Stimulated activated CD8-positive, alpha-beta memory T cell treated with anti-CD3 and anti-CD28 coated beads, Interleukin-12 subunit alpha, Interleukin-12 subunit beta, amount 100 ng/mL, for 1 hour (primary cell): Measurements from ENCODE around the gene SLC2A4.
A peak's percentile ranks its signal among the peaks of the same experiment; 100 is the strongest.
"Not testable (repeated sequence)": the region's sequence is repeated elsewhere in the genome, so short reads cannot be mapped to it uniquely, and the experiment has no call there.

Experiments
- DNase-seq: peaks from one replicate; pipeline ENCODE4 v3.0.0-alpha.2; 2020; ENCODE audit warnings: low read depth

Gene SLC2A4

GRCh38 chr17:7281074-7281952 lies at the start of gene SLC2A4:
SLC2A4 (plus strand) TSS chr17:7281718; CDS start chr17:7281935, 217 bp downstream.
- DNase-seq = peak; percentile 58

- no peak for DNase-seq
Measured at GRCh38 chr17:7232114-7232513, 49.4 kb upstream of the SLC2A4 start.

GRCh38 chr17:7233701-7234082 lies 47.8 kb upstream of the SLC2A4 start:
- DNase-seq = no peak

GRCh38 chr17:7234083-7234951 lies 47.2 kb upstream of the SLC2A4 start, which contains the start of gene DVL2:
DVL2 (minus strand) TSS chr17:7234517; CDS start chr17:7234262, 255 bp downstream.
- peak; percentile 92 for DNase-seq

GRCh38 chr17:7235693-7236665 lies 45.5 kb upstream of the SLC2A4 start:
- no peak for DNase-seq

GRCh38 chr17:7236808-7237207 lies 44.7 kb upstream of the SLC2A4 start:
- DNase-seq = no peak

- no peak for DNase-seq
Measured at GRCh38 chr17:7237266-7237760, 44.2 kb upstream of the SLC2A4 start.

GRCh38 chr17:7237761-7238419 lies 43.6 kb upstream of the SLC2A4 start:
- peak; percentile 76 for DNase-seq

- no peak for DNase-seq
Measured at GRCh38 chr17:7238420-7239090, 43.0 kb upstream of the SLC2A4 start.

- peak; percentile 95 for DNase-seq
Measured at GRCh38 chr17:7239091-7240027, 42.2 kb upstream of the SLC2A4 start, which contains the start of gene PHF23. PHF23 (minus strand) TSS chr17:7239457; CDS start chr17:7239279, 178 bp downstream.

GRCh38 chr17:7240375-7240774 lies 41.1 kb upstream of the SLC2A4 start:
- no peak for DNase-seq

GRCh38 chr17:7241090-7241733 lies 40.3 kb upstream of the SLC2A4 start:
- no peak for DNase-seq

- peak; percentile 91 for DNase-seq
Measured at GRCh38 chr17:7241783-7242716, 39.5 kb upstream of the SLC2A4 start, which contains the start of gene GABARAP. GABARAP (minus strand) TSS chr17:7242449; CDS start chr17:7242330, 119 bp downstream.

GRCh38 chr17:7242717-7243452 lies 38.6 kb upstream of the SLC2A4 start:
- peak; percentile 92 for DNase-seq

- DNase-seq = no peak
Measured at GRCh38 chr17:7243453-7243729, 38.1 kb upstream of the SLC2A4 start.

GRCh38 chr17:7243838-7244237 lies 37.7 kb upstream of the SLC2A4 start:
- not testable (repeated sequence) for DNase-seq

- no peak for DNase-seq
Measured at GRCh38 chr17:7246779-7247178, 34.7 kb upstream of the SLC2A4 start.
